SIG-M5 (cell line): ENCODE measurements around the gene C10orf90.

Source experiments
- DNase-seq: peaks from one replicate; lab custom pipeline; 2025; lab: John Stamatoyannopoulos, UW

Gene C10orf90, protein sequence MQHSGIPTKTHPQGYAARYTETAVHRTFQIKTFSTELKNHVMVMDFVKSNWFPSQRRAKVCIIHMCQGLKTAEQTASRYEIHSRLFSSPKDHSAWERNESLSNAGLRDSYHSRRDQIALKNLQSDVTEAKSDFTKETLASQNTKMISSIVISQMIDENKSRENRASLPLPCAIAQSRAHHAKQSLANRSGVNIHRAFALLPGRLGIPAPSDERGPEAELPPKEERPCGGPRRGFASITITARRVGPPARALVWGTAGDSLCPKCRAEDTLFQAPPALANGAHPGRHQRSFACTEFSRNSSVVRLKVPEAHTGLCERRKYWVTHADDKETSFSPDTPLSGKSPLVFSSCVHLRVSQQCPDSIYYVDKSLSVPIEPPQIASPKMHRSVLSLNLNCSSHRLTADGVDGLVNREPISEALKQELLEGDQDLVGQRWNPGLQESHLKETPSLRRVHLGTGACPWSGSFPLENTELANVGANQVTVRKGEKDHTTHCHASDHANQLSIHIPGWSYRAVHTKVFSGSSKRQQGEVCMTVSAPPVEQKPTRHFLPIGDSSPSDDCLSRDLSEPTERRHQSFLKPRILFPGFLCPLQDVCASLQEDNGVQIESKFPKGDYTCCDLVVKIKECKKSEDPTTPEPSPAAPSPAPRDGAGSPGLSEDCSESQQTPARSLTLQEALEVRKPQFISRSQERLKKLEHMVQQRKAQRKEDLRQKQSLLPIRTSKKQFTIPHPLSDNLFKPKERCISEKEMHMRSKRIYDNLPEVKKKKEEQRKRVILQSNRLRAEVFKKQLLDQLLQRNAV

GRCh38 chr10:126670056-126670894, at the start of gene C10orf90:
Gene C10orf90 (minus strand): TSS chr10:126670693. CDS start chr10:126670480, 213 bp downstream.
- no peak for DNase-seq

- no peak for DNase-seq
These were observed 45.9 kb upstream of the C10orf90 start for GRCh38 chr10:126716366-126716765.

- DNase-seq: no peak
These were observed 43.1 kb upstream of the C10orf90 start for GRCh38 chr10:126713594-126713993.

DNA sequence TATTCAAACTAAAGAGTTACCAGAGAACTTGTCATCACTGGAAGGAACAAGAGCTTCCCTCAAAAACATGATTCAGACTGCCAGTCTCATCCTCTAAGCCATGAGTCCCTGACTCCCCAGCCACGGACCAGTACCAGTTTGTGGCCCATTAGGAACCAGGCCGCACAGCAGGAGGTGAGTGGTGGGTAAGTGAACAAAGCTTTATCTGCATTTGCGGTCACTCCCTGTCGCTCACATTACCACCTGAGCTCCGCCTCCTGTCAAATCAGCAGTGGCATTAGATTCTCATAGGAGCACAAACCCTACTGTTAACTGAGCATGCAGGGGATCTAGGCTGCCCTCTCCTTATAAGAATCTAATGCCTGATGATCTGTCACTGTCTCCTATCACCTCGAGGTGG, 42.2 kb upstream of the C10orf90 start:
- DNase-seq: no peak

GRCh38 chr10:126705951-126706565, 35.6 kb upstream of the C10orf90 start:
- no peak for DNase-seq

DNA sequence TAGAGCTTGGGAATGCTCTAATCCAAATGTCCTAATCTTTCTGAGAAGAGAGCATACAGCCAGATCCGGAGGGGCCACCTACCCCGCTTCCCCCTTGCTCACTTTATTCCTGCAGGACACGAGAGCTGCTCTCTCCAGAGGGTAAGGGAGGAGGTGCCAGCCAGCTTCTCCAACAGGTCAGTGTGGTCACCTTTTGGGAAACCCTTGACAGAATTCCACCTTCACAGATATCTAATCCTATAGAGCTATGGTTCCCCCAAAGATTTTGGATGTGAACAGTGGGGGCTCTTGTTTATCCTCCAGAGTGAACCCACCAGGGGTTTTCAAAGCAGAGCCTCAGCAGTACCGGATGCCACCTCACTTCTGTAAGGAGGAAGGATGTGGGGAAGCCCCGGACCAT, 34.6 kb upstream of the C10orf90 start:
- no peak for DNase-seq

- DNase-seq: no peak
These were observed 34.2 kb upstream of the C10orf90 start for GRCh38 chr10:126704649-126705048.

GRCh38 chr10:126702181-126702580, 31.7 kb upstream of the C10orf90 start:
- DNase-seq: no peak

GRCh38 chr10:126701526-126701925, 31.0 kb upstream of the C10orf90 start:
- DNase-seq: no peak

- DNase-seq: no peak
These were observed 26.2 kb upstream of the C10orf90 start for GRCh38 chr10:126696684-126697083.

GRCh38 chr10:126691456-126691855, 21.0 kb upstream of the C10orf90 start:
- no peak for DNase-seq

DNA sequence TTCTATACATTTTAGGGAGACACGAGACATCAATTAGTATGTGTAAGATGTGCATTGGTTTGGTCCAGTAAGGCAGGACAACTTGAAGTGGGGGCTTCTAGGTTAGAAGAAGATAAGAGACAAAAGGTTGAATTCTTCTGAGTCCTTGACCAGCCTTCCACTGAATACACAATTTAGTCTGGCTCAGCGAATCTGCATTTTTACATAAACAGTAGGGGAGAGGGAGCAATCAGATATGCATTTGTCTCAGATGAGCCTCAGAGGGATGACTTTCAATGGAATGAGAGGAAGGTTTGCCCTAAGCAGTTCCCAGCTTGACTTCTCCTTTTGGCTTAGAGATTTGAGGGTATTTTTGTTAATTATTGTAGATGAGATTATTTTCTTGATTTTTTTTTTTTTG, 20.0 kb upstream of the C10orf90 start:
- no peak for DNase-seq

DNA sequence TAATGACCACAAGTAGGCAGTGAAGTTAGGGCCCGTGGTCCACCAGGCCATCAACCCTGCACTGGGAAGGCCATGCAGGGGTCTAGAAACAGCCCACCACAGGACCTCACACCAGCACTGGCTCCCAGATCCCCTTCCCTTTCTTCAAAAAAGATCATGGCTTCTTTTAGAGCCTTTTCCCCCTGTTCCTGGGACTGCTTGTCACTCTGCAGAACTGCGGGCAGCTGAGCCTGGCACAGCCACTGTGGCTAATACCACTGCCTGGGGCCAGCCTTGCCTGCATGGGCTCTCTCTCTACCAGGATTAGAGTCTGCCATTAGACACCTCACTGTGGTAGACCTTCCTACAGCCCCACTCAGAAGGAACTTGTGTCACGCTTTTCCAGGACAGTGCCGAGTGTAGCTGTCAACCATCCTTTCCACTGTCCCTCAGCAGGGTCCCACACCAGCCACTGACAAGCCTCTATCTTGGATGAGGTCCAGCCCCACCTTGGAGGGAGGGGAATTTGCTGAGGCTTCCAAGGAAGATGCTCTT, 19.0 kb upstream of the C10orf90 start:
- no peak for DNase-seq

GRCh38 chr10:126687121-126687606, 16.7 kb upstream of the C10orf90 start:
- DNase-seq: no peak

GRCh38 chr10:126686719-126687118, 16.2 kb upstream of the C10orf90 start:
- no peak for DNase-seq

GRCh38 chr10:126686268-126686667, 15.8 kb upstream of the C10orf90 start:
- no peak for DNase-seq

DNA sequence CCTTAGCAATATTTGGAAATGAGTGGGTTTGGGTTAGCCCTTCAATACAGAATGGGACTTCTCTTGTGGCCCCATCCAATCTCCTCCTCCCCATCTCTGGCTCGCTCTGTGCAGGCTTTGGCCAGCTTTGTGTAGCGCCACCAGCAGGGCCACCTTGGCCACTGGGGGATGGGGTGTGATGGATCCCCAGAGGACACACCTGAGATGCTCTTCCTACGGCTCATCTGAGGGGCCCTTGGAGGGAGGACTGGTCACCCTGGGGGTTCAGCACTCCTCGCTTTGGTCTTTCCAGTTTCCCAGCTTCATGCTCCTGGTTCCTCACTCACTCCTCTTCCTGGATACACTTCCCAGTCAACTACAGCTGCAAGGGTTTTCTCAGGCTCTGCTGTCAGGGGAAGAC, 15.3 kb upstream of the C10orf90 start:
- DNase-seq: no peak

DNA sequence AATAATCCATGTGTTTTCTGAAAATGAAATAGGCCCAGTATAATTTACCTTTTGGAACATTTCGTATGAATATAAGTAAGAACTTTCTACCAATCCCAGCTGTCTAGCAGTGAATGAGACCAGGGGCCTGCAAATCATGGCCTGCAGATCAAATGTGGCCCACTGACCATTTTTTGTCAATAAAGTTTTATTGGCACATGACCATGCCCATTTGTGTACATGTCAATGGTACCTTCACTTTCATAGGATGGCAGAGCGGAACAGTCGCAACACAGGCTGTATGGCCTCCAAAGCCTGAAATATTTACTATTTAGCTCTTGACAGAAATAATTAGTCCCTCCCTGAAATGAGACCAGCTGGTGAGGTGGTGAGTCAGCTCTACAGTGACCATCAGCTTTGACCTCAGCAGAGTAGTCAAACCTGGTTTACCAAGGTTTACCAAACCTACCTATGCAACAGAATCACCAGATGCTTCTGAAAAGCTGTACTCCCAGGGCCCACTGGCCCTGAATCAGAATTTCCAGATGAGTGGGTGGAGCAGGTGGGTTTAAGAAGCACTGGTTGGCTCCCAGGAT, 13.8 kb upstream of the C10orf90 start:
- DNase-seq: no peak

DNA sequence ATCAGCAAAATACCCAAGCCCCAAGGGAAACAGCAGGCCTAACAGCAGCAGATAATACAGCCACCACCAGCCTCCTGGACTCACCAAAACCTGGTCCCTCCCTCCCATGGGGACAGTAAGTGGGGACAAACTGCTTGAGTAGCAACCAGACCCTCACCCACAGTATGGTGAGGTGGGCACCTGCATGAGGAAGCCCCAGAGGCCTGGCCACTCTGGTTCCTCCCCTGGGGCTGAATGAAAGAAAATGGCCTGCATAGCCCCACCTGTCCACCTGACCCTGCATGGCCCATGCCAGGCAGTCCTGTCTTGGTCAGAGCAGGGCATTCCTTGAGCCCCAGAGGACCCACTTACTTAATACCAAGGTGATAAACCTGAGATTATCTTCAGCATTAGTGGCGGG, 13.0 kb upstream of the C10orf90 start:
- no peak for DNase-seq

GRCh38 chr10:126675656-126676438, 5.4 kb upstream of the C10orf90 start:
- no peak for DNase-seq
